Measurements from ENCODE around the gene CLIC3.

Gene CLIC3

DNA sequence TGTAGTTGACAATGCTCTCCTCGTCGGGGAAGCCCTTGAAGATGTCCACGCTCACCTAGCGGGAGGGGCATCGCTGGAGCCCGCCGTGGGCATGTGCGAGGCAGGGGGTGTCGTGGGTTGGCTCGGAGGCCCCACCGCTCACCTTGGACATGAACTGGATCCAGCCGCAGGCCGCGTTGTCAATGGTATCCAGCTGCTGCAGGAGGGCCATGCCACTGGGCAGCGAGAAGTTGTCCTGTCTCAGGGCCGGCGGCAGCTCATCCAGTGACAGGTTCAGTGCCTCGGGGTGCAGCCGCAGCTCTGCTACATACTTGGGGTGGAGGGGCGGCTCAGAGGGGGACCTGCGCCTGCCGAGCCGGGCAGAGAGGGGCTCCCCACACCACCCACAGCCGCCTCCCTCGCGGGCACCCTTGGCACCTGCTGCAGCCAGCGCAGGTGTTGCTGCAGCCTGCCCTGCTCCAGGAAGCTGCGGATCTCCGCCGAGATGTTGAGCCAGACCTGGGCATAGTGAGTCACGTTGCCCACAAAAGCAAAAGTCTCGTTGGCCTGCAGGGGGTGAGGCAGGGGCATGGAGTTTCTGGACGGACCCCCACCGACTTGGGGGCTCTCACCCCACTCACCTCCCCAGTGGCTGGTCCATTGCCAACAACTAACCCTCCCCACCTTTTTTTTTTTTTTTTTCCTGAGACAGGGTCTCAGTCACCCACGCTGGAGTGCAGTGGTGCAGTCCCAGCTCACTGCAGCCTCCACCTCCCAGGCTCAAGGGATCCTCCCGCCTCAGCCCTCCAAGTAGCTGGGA lies 22.6 kb upstream of the CLIC3 start:
- no peak for DNase-seq (ENCODE audit: low read depth in 1 of 2, low spot score in 1 of 2)

DNA sequence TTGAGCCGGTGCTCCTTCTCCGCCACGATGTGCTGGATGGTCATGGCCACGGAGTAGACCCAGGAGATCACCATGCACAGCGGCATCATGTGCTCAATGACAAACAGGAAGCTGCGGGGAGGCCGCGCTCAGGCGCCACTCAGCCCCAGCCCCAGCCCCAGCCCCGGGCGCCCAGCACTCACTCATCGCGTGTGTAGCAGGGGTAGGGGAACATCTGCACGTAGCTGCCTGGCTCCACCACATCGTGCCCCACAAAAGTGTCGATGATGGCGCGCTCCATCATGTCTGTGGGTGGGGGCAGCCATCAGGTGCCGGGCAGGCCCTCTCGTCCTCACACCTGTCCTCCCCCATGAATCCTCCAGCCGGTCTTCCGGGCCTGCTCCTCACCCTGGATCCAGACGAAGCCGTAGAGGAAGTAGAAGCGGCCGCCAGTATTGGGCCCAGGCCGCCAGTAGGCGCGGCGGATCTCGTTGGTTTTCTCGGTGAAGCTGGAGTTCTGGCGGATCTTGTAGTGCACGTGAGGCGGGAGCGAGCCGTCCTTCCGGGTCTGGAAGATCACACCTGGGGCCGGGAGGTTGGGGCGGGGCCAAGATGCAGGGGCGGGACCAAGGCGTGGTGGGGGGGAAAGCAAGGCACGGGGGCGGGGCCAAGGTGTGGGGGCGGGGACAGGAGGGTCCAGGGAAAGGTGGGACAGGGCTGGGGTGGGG lies 21.6 kb upstream of the CLIC3 start:
- no peak for DNase-seq (ENCODE audit: low read depth in 1 of 2, low spot score in 1 of 2)

DNA sequence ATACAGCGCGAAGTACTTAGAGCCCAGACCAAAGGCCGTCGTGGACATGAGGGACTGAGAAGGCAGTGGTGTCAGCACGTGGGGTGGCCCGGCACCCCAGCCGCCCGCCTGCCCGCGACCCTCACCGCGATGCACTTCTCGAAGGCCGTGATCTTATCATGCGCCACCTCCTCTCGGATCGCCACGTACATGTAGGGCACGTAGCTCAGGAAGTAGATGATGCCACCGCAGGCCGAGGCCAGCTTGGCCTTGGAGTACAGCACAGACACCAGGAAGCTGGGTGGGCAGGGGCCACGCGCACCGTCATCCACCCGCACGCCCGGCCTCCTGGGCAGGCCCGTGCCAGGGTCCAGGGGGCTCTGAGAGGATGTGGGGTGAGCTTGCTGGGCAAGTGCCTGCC lies 20.7 kb upstream of the CLIC3 start:
- no peak for DNase-seq (ENCODE audit: low read depth in 1 of 2, low spot score in 1 of 2)

- no peak for DNase-seq (ENCODE audit: low read depth in 1 of 2, low spot score in 1 of 2)
Measured at GRCh38 chr9:137016436-137016835, 20.1 kb upstream of the CLIC3 start.

DNA sequence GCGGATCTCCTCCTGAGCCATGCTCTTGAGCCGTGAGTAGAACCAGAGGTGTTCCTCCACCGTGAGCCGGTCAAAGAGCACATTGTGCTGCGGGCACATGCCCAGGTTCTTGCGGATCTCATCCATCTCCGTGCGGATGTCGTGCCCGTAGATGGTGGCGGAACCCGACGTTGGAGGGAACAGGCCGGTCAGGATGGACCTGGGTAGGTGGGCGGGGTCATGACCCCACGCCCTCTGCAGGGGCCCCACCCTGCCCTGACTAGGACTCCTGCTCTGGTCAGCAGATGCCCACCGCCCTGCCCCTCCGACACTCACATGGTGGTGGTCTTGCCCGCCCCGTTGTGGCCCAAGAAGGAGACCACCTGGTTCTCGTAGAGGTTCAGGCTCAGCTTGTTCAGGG lies 19.6 kb upstream of the CLIC3 start:
- no peak for DNase-seq (ENCODE audit: low read depth in 1 of 2, low spot score in 1 of 2)

GRCh38 chr9:137015540-137015930 lies 19.2 kb upstream of the CLIC3 start:
- DNase-seq (ENCODE audit: low read depth in 1 of 2, low spot score in 1 of 2) = no peak

- no peak for DNase-seq (ENCODE audit: low read depth in 1 of 2, low spot score in 1 of 2)
Measured at GRCh38 chr9:137014776-137015539, 18.6 kb upstream of the CLIC3 start.

DNA sequence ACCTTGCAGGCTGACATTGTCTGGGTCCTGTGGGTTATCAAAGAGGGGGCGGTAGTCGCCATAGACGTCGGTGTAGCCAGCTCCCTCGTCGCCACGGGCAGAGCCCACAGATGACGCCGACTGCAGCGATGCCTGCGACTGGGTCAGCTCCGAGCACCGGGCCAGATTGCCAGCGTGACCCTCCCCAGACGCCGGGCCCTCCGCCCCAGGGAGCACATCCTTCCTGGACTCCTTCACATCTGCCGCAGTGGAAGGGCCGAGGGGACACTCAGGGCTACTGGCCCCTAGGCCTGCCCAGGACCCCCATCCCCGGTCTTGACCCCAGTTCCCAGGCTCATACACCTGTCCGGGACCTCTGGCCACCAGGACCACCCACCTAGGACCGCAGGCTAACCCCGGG lies 17.8 kb upstream of the CLIC3 start:
- no peak for DNase-seq (ENCODE audit: low read depth in 1 of 2, low spot score in 1 of 2)

- DNase-seq (ENCODE audit: low read depth in 1 of 2, low spot score in 1 of 2) = no peak
Measured at GRCh38 chr9:137013571-137013940, 17.2 kb upstream of the CLIC3 start.

GRCh38 chr9:137012694-137013570 lies 16.6 kb upstream of the CLIC3 start:
- no peak for DNase-seq (ENCODE audit: low read depth in 1 of 2, low spot score in 1 of 2)

- DNase-seq (ENCODE audit: low read depth in 1 of 2, low spot score in 1 of 2) = no peak
Measured at GRCh38 chr9:137011907-137012675, 15.7 kb upstream of the CLIC3 start.

DNA sequence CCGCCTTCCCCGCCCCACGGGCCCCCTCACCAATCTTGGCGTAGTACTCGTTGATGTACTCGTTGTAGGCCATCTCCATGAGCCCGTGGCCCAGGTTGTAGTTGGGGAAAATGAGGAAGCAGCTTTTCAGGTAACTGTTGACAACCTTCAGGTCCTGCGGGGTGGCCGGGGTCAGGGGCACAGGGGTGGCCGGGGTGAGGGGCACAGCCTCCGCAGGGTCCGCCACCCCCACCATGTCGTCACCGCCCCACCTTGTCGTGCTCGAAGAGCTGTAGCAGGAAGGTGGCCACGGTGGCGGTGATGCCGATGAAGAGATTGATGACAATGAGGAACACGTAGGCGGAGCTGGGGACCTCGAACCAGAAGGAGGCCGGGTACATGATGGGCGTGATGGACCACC lies 14.8 kb upstream of the CLIC3 start:
- no peak for DNase-seq (ENCODE audit: low read depth in 1 of 2, low spot score in 1 of 2)

DNA sequence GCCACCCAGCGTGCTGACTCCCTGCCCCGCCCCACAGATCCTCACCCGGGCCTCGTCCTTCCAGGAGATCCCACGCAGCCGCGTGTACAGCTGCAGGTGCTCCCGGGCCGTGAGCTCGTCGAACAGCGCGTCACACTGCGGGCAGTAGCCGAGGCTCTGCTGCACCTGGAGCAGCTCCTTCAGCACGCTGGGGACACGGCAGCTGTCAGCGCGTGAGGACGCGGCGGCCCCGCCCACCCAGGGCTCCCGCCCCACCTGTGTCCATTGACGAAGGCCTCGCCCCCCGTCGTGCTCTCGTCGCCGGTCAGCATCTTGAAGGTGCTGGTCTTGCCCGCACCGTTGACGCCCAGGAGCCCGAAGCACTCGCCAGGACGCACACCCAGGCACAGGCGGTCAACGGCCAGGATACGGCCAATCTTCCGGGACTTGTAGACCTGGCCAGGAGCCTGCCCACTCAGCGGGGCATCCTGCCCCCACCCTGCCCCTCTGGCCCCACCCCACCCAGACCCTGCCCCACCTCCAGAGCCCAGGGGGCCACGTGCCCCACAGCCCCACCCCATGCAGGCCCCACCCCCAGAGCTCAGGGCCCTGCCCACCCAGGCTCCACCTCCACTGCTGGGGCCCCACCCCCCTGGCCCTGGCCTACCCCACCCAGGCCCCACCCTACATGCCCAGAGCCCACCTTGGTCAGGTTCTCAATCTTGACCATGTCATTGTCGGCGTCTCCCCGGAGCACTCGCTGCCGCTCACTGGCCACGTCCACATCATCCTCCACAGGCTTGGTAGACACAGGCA lies 13.8 kb upstream of the CLIC3 start:
- no peak for DNase-seq (ENCODE audit: low read depth in 1 of 2, low spot score in 1 of 2)

DNA sequence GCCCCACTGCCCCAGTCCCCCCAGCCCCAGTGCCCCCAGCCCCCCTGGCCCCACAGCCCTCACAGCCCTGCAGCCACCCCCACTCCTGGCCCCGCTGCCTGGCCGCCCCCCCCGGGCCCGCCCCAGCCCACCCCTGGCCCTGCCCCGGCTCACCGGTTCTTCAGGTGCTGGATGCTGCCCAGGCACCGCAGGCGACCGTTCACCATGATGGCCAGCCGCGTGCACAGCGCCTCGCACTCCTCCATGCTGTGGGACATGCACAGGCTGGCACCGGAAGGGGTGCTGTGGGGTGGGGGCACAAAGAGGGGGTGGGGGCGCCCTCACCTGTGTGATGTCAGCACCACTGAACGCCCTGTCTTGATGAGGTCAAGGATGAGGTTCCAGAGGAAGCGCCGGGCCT lies 12.8 kb upstream of the CLIC3 start:
- no peak for DNase-seq (ENCODE audit: low read depth in 1 of 2, low spot score in 1 of 2)

GRCh38 chr9:137008312-137008711 lies 11.9 kb upstream of the CLIC3 start:
- DNase-seq (ENCODE audit: low read depth in 1 of 2, low spot score in 1 of 2) = no peak

DNA sequence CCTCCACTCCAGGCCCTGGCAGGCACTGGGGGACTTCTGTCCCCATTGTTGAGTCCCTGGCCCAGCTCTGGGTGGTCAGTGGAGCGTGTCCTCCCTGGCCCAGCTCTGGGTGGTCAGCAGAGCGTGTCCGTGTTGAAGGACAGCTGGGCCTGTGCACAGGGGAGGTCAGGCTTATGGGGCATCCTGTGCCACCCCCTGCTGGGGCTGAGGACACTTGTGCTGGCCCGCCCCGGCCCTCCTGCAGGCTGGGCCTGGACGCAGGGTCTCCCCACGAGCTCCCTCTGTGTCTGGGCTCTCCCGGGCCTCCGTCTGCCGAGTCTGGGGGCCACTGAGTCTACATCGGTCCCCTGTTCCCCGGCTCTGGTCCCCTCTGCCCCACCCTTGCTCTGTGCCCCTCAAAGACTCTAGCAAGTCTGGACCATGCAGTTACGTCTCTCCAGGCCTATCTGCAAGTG lies 11.5 kb upstream of the CLIC3 start:
- DNase-seq (ENCODE audit: low read depth in 1 of 2, low spot score in 1 of 2) = no peak

DNA sequence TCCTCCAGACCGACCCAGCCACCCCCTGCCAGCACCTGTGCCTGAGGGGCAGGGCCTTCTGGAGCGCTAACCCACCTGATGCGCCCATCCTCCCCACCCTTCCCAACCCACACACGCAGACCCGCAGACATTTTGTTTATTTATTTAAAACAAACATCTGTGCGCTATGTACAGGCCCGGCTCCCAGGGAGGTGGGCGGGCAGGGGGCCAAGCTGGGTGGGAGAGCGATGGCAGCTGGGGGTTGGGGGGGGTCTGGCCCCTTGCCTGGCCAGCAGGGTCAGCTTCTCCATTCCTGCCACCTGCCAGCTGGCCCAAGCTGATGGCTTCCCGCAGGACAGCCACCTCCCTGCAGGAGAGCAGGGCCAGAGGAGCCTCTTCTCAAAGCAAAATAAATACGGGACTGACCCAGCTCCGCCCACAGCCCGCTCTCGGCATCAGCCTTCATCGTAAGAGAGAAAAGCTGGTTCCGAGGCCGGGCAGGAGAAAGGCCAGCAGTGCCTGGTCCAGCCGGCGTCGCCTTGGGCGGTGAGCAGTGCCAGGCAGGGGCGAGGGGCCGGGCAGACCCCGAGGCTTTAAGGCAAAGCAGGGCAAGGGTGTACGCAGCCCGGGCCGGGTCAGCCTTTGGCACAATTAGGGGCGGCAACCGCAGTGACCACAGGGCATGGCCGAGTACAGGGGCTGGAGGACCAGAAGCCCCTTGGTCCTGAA lies 10.9 kb upstream of the CLIC3 start:
- no peak for DNase-seq (ENCODE audit: low read depth in 1 of 2, low spot score in 1 of 2)

GRCh38 chr9:137006116-137007003 lies 10.0 kb upstream of the CLIC3 start:
- DNase-seq (ENCODE audit: low read depth in 1 of 2, low spot score in 1 of 2) = no peak
